ENCODE data around the gene RHOB. TPM values are rescaled to one million over a fixed set of nuclear protein-coding genes. Genes with fewer than 3 reads are reported as not detected.

Gene RHOB
- total and polyA plus RNA-seq, 7 experiments from 2014 or later = 0.64 to 244 (median 9.2) TPM

- H3K4me1 Mint-ChIP-seq = peaks cover 0 to 7% (median 4%) of the 10 kb centered on the region in 7 donors
- DNase-seq (no peak), ATAC-seq (no peak)
- H3K4me3 Mint-ChIP-seq = no peak overlapping the region
- Histone ChIP-seq H3K9me3 (ENCODE audit: control insufficient read depth in 2 of 3, low read length in 3 of 3) (no peaks in the 10 kb centered on the region), H3K27me3 (ENCODE audit: control insufficient read depth in 2 of 2, insufficient read depth in 2 of 2, low read length in 2 of 2) (peaks cover 0 to 3% of the 10 kb centered on the region in 2 donors), H3K27ac (ENCODE audit: low read depth, low read length) (no peak overlapping the region), H3K4me3 (ENCODE audit: low read length) (no peak overlapping the region), H3K4me1 (ENCODE audit: control insufficient read depth in 2 of 2, insufficient read depth in 2 of 2, low read length in 2 of 2) (peaks cover 6 to 12% of the 10 kb centered on the region in 2 donors), H3K36me3 (ENCODE audit: control insufficient read depth in 2 of 3, insufficient read depth in 3 of 3, low read length in 3 of 3) (no peaks in the 10 kb centered on the region)
- no peaks in the 10 kb centered on the region for H3K9me3 Mint-ChIP-seq
- intact Hi-C loops (cut with micrococcal nuclease) = loop anchor here in 1 of 2 donors (5.0 kb wide), 1 partner anchor 122 kb away; no protein-coding TSS in a partner anchor
- ChIA-PET POLR2A (no interaction called here), CTCF (interaction anchor here (0.6 to 1.0 kb wide), 2 partner anchors 157 to 200 kb away, joined by 3 to 4 read pairs; partner anchors contain the start of gene HS1BP3)
- peaks cover 11 to 51% (median 17%) of the 10 kb centered on the region in 5 donors for H3K27me3 Mint-ChIP-seq
- no peak overlapping the region for H3K27ac Mint-ChIP-seq
- no peaks in the 10 kb centered on the region for H3K36me3 Mint-ChIP-seq
These were observed 3.5 kb downstream of the RHOB start for GRCh38 chr2:20450201-20450999.

DNA sequence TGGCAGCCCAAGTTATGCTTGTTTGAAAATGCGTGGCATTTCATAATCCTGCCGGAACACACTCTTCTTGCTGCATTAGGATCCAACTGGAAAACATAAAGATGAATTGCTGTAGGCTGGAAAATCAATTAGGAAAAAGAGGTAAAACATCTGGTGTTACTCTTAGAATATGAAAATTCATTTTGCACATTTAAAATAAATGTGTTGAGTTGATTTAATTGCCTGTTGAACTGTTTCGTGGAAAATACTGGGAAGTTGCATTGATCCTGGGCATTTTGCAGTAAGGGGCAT, 4.1 kb downstream of the RHOB start:
- CTCF ChIA-PET = no interaction called here
- H3K4me1 Mint-ChIP-seq = peaks cover 0 to 7% (median 4%) of the 10 kb centered on the region in 7 donors
- Histone ChIP-seq H3K9me3 (ENCODE audit: control insufficient read depth in 2 of 3, low read length in 3 of 3) (no peaks in the 10 kb centered on the region), H3K4me1 (ENCODE audit: control insufficient read depth in 2 of 2, insufficient read depth in 2 of 2, low read length in 2 of 2) (peaks cover 6 to 12% of the 10 kb centered on the region in 2 donors), H3K4me3 (ENCODE audit: low read length) (no peak overlapping the region), H3K27me3 (ENCODE audit: control insufficient read depth in 2 of 2, insufficient read depth in 2 of 2, low read length in 2 of 2) (peaks cover 0 to 3% of the 10 kb centered on the region in 2 donors), H3K36me3 (ENCODE audit: control insufficient read depth in 2 of 3, insufficient read depth in 3 of 3, low read length in 3 of 3) (no peaks in the 10 kb centered on the region), H3K27ac (ENCODE audit: low read depth, low read length) (no peak overlapping the region)
- no peak overlapping the region for H3K4me3 Mint-ChIP-seq
- H3K36me3 Mint-ChIP-seq = no peaks in the 10 kb centered on the region
- intact Hi-C loops (cut with micrococcal nuclease) = loop anchor here in 1 of 2 donors (5.0 kb wide), 1 partner anchor 121 kb away; no protein-coding TSS in a partner anchor
- DNase-seq (no peak), ATAC-seq (no peak)
- POLR2A ChIA-PET = interaction anchor here (0.8 kb wide), 1 partner anchor 36 kb away, joined by 3 read pairs; no protein-coding TSS in a partner anchor
- no peak overlapping the region for H3K27ac Mint-ChIP-seq
- H3K9me3 Mint-ChIP-seq = no peaks in the 10 kb centered on the region
- peaks cover 14 to 47% (median 20%) of the 10 kb centered on the region in 5 donors for H3K27me3 Mint-ChIP-seq

GRCh38 chr2:20451341-20451740, 4.5 kb downstream of the RHOB start:
- Mint-ChIP-seq H3K4me3 (no peak overlapping the region), H3K27ac (no peak overlapping the region), H3K27me3 (peaks cover 14 to 44% (median 20%) of the 10 kb centered on the region in 5 donors), H3K9me3 (no peaks in the 10 kb centered on the region), H3K36me3 (no peaks in the 10 kb centered on the region), H3K4me1 (peaks cover 0 to 6% (median 3%) of the 10 kb centered on the region in 7 donors)
- Histone ChIP-seq H3K4me1 (ENCODE audit: control insufficient read depth in 2 of 2, insufficient read depth in 2 of 2, low read length in 2 of 2) (peaks cover 6 to 9% of the 10 kb centered on the region in 2 donors), H3K4me3 (ENCODE audit: low read length) (no peak overlapping the region), H3K27ac (ENCODE audit: low read depth, low read length) (no peak overlapping the region), H3K9me3 (ENCODE audit: control insufficient read depth in 2 of 3, low read length in 3 of 3) (no peaks in the 10 kb centered on the region), H3K36me3 (ENCODE audit: control insufficient read depth in 2 of 3, insufficient read depth in 3 of 3, low read length in 3 of 3) (no peaks in the 10 kb centered on the region), H3K27me3 (ENCODE audit: control insufficient read depth in 2 of 2, insufficient read depth in 2 of 2, low read length in 2 of 2) (no peaks in the 10 kb centered on the region)
- intact Hi-C loops (cut with micrococcal nuclease) = loop anchor here in 1 of 2 donors (5.0 kb wide), 1 partner anchor 121 kb away; no protein-coding TSS in a partner anchor
- CTCF ChIA-PET = no interaction called here
- DNase-seq (no peak), ATAC-seq (no peak)
- POLR2A ChIA-PET = interaction anchor here (0.8 to 1.2 kb wide), 2 partner anchors 9 to 35 kb away, joined by 3 to 4 read pairs; no protein-coding TSS in a partner anchor

DNA sequence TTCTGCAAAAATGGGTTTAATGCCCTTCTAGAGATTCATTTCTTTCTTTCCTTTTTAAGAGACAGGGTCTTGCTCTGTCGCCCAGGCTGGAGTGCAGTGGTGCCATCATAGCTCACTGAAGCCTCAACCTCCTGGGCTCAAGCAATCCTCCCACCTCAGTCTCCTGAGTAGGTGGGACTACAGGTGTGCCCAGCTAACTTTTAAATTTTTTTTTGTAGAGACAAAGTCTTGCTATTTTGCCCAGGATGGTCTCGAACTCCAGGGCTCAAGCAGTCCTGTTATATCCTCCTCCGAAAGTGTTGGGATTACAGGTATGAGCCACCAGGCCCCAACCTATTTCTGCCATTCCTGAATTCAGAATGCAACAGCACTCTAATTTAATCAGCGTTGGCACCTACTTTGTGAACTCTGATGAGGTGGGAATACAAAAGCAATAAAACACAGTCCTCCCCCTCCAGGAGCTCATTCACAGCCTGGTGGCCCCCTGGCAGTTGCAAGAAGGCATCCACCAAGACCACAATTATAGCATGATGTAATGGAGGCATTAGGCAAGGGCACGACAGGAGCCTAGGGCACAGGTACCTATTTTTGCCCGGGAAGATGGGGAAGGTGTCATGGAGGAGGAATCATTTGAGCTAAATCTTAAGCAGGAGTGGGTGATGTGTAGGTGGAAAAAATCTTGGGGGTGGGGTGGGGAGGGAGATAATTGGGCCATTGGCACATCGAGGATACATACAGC, 5.1 kb downstream of the RHOB start:
- Mint-ChIP-seq H3K9me3 (no peaks in the 10 kb centered on the region), H3K27me3 (peaks cover 14 to 41% (median 20%) of the 10 kb centered on the region in 5 donors), H3K27ac (no peak overlapping the region), H3K4me3 (no peak overlapping the region), H3K4me1 (peaks cover 0 to 6% (median 3%) of the 10 kb centered on the region in 7 donors), H3K36me3 (no peaks in the 10 kb centered on the region)
- ChIA-PET POLR2A (interaction anchor here (0.8 to 1.2 kb wide), 2 partner anchors 10 to 35 kb away, joined by 3 to 4 read pairs; no protein-coding TSS in a partner anchor), CTCF (no interaction called here)
- intact Hi-C loops (cut with micrococcal nuclease) = loop anchor here in 1 of 2 donors (5.0 kb wide), 1 partner anchor 120 kb away; no protein-coding TSS in a partner anchor
- Histone ChIP-seq H3K27ac (ENCODE audit: low read depth, low read length) (no peak overlapping the region), H3K4me3 (ENCODE audit: low read length) (no peak overlapping the region), H3K4me1 (ENCODE audit: control insufficient read depth in 2 of 2, insufficient read depth in 2 of 2, low read length in 2 of 2) (peaks cover 6% of the 10 kb centered on the region in 2 donors), H3K9me3 (ENCODE audit: control insufficient read depth in 2 of 3, low read length in 3 of 3) (no peaks in the 10 kb centered on the region), H3K36me3 (ENCODE audit: control insufficient read depth in 2 of 3, insufficient read depth in 3 of 3, low read length in 3 of 3) (no peaks in the 10 kb centered on the region), H3K27me3 (ENCODE audit: control insufficient read depth in 2 of 2, insufficient read depth in 2 of 2, low read length in 2 of 2) (no peaks in the 10 kb centered on the region)
- no peak for DNase-seq
- ATAC-seq = no peak

GRCh38 chr2:20452551-20452950, 5.7 kb downstream of the RHOB start:
- no peaks in the 10 kb centered on the region for H3K9me3 Mint-ChIP-seq
- H3K36me3 Mint-ChIP-seq = no peaks in the 10 kb centered on the region
- Histone ChIP-seq H3K27ac (ENCODE audit: low read depth, low read length) (no peak overlapping the region), H3K4me3 (ENCODE audit: low read length) (no peak overlapping the region), H3K4me1 (ENCODE audit: control insufficient read depth in 2 of 2, insufficient read depth in 2 of 2, low read length in 2 of 2) (peaks cover 6% of the 10 kb centered on the region in 2 donors), H3K36me3 (ENCODE audit: control insufficient read depth in 2 of 3, insufficient read depth in 3 of 3, low read length in 3 of 3) (no peaks in the 10 kb centered on the region), H3K9me3 (ENCODE audit: control insufficient read depth in 2 of 3, low read length in 3 of 3) (no peaks in the 10 kb centered on the region), H3K27me3 (ENCODE audit: control insufficient read depth in 2 of 2, insufficient read depth in 2 of 2, low read length in 2 of 2) (no peaks in the 10 kb centered on the region)
- intact Hi-C loops (cut with micrococcal nuclease) = loop anchor here in 1 of 2 donors (5.0 kb wide), 1 partner anchor 120 kb away; no protein-coding TSS in a partner anchor
- CTCF ChIA-PET = no interaction called here
- DNase-seq (no peak), ATAC-seq (no peak)
- peaks cover 14 to 38% (median 22%) of the 10 kb centered on the region in 5 donors for H3K27me3 Mint-ChIP-seq
- POLR2A ChIA-PET = interaction anchor here (1.2 kb wide), 1 partner anchor 11 kb away, joined by 4 read pairs; no protein-coding TSS in a partner anchor
- H3K27ac Mint-ChIP-seq = no peak overlapping the region
- peaks cover 0 to 3% (median 2%) of the 10 kb centered on the region in 7 donors for H3K4me1 Mint-ChIP-seq
- no peak overlapping the region for H3K4me3 Mint-ChIP-seq

- DNase-seq (no peak), ATAC-seq (no peak)
- no peak overlapping the region for H3K4me3 ChIP-seq (ENCODE audit: low read length)
- H3K27ac Mint-ChIP-seq = no peak overlapping the region
- no peak overlapping the region for H3K27ac ChIP-seq (ENCODE audit: low read depth, low read length)
- H3K4me1 ChIP-seq (ENCODE audit: control insufficient read depth in 2 of 2, insufficient read depth in 2 of 2, low read length in 2 of 2) = peaks cover under 1 to 1% of the 10 kb centered on the region in 2 donors
- peaks cover 0 to 3% (median 0%) of the 10 kb centered on the region in 7 donors for H3K4me1 Mint-ChIP-seq
- POLR2A ChIA-PET = no interaction called here
- intact Hi-C loops (cut with micrococcal nuclease) = loop anchor here in 1 of 2 donors (5.0 kb wide), 1 partner anchor 119 kb away; no protein-coding TSS in a partner anchor
- H3K27me3 Mint-ChIP-seq = peaks cover 14 to 38% (median 23%) of the 10 kb centered on the region in 5 donors
- no peak overlapping the region for H3K4me3 Mint-ChIP-seq
- no peaks in the 10 kb centered on the region for H3K9me3 ChIP-seq (ENCODE audit: control insufficient read depth in 2 of 3, low read length in 3 of 3)
- no peaks in the 10 kb centered on the region for H3K27me3 ChIP-seq (ENCODE audit: control insufficient read depth in 2 of 2, insufficient read depth in 2 of 2, low read length in 2 of 2)
- no peaks in the 10 kb centered on the region for H3K9me3 Mint-ChIP-seq
- no peaks in the 10 kb centered on the region for H3K36me3 Mint-ChIP-seq
- no peaks in the 10 kb centered on the region for H3K36me3 ChIP-seq (ENCODE audit: control insufficient read depth in 2 of 3, insufficient read depth in 3 of 3, low read length in 3 of 3)
- CTCF ChIA-PET = interaction anchor here (0.6 kb wide), 1 partner anchor 208 kb away, joined by 3 read pairs; no protein-coding TSS in a partner anchor
These were observed 6.2 kb downstream of the RHOB start for GRCh38 chr2:20453087-20453486.
